ENCODE results near the gene SEC11A.
"Not testable (repeated sequence)": the region's sequence is repeated elsewhere in the genome, so short reads cannot be mapped to it uniquely, and the experiment has no call there.

SEC11A gene

DNA sequence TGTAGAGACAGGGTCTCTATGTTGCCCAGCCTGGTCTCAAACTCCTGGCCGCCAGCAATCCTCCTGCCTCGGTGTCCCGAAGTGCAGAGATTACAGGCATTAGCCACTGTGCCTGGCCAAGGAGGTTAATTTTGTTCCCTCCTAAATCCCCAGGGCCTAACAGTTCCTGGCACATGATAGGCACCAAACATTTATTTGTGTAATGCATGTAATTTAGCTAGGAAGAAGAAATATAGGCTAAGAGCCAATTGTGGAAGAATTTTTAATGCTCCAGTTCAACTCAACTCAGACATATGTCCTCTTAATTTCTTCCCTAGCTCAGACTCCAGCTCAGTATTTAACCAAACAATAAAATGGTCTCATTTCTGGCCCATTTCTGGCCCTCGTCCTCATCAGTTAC lies 24.8 kb upstream of the SEC11A start:
- Histone ChIP-seq H2BK15ac (ENCODE audit: low read length) (no peak overlapping the region), H4K91ac (ENCODE audit: low read depth, low read length, poor library complexity) (no peak overlapping the region), H3K4me2 (ENCODE audit: insufficient read depth, low read length, poor library complexity, severe bottlenecking) (no peak overlapping the region), H3K9me3 (replicated peaks in 1 of 2; ENCODE audit: control insufficient read depth in 2 of 2, insufficient read depth in 1 of 2, low read depth in 1 of 2, low read length in 2 of 2) (no peaks in the 10 kb centered on the region), H3K14ac (ENCODE audit: low read length) (no peak overlapping the region), H2AFZ (ENCODE audit: low read length) (no peak overlapping the region), H3K9ac (ENCODE audit: low read depth, low read length, poor library complexity) (no peak overlapping the region), H3K79me1 (ENCODE audit: low read depth, low read length) (no peaks in the 10 kb centered on the region), H3K27me3 (ENCODE audit: control insufficient read depth in 3 of 3, insufficient read depth in 3 of 3, low read depth in 1 of 3, low read length in 3 of 3) (no peaks in the 10 kb centered on the region), H4K8ac (ENCODE audit: low read depth, low read length) (no peak overlapping the region), H2BK120ac (ENCODE audit: low read depth, low read length) (no peak overlapping the region), H2BK5ac (ENCODE audit: low read length) (no peak overlapping the region), H3K4me1 (ENCODE audit: control insufficient read depth in 2 of 2, insufficient read depth in 1 of 2, low read depth in 1 of 2, low read length in 2 of 2) (no peaks in the 10 kb centered on the region), H3K23ac (ENCODE audit: low read depth, low read length, poor library complexity) (no peak overlapping the region), H2AK5ac (ENCODE audit: low read depth, low read length) (no peak overlapping the region), H2BK12ac (ENCODE audit: low read length) (no peak overlapping the region), H3K27ac (replicated peaks; ENCODE audit: low read length) (no peak overlapping the region), H3K18ac (ENCODE audit: low read length) (no peak overlapping the region), H3K36me3 (replicated peaks in 1 of 2; ENCODE audit: control insufficient read depth in 2 of 2, insufficient read depth in 2 of 2, low read length in 2 of 2) (no peaks in the 10 kb centered on the region), H3K4ac (ENCODE audit: low read length) (no peak overlapping the region), H3K4me3 (ENCODE audit: low read length in 2 of 2) (no peak overlapping the region)
- DNase-seq (ENCODE audit: low spot score): no peak
- no CpG with 5 or more reads among the region's 4 CpGs for WGBS, 2 donors (ENCODE audit: extremely low coverage in 2 of 2, insufficient read length in 2 of 2, insufficient replicate concordance in 1 of 2)

DNA sequence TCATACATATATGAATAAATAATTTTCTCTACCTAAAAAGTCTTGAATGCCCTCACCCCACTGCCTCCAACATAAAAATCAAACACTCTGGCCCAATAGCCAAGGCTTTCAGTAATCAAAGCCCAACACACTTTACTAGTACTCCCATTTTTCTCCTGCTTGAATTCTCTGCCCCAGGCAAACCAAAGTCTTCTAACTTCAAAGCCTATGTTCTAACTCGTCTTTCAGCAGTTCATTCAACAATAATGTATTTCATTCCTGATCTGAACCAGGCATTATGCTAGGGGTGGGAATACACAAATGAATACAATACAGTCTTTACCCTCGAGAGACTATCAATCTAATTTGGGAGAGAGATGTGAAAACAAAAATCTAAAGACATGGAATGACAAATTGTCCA lies 21.1 kb upstream of the SEC11A start:
- Histone ChIP-seq H3K4me1 (ENCODE audit: control insufficient read depth in 2 of 2, insufficient read depth in 1 of 2, low read depth in 1 of 2, low read length in 2 of 2) (peaks cover 7 to 8% of the 10 kb centered on the region in 2 donors), H2AFZ (ENCODE audit: low read length) (no peak overlapping the region)

DNA sequence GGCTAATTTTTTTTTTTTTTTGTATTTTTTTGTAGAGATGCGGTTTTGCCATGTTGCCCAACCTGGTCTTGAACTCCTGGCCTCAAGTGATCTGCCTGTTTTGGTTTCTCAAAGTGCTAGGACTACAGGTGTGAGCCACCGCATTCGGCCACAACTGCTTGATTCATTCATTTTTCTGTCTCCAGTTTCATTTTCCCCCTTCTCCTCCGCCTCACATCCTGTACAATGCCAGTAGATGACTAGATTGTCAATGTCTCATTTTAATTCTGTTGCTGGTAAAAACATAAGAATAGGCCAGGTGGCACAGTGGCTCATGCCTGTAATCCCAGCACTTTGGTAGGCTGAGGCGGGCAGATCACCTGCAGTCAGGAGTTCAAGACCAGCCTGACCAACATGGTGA lies 20.4 kb upstream of the SEC11A start:
- Histone ChIP-seq H3K14ac (ENCODE audit: low read length) (no peak overlapping the region), H3K9ac (ENCODE audit: low read depth, low read length, poor library complexity) (no peak overlapping the region), H3K36me3 (replicated peaks in 1 of 2; ENCODE audit: control insufficient read depth in 2 of 2, insufficient read depth in 2 of 2, low read length in 2 of 2) (no peaks in the 10 kb centered on the region), H3K4ac (ENCODE audit: low read length) (no peak overlapping the region), H3K18ac (ENCODE audit: low read length) (no peak overlapping the region), H4K8ac (ENCODE audit: low read depth, low read length) (no peak overlapping the region), H3K4me1 (ENCODE audit: control insufficient read depth in 2 of 2, insufficient read depth in 1 of 2, low read depth in 1 of 2, low read length in 2 of 2) (peaks cover 7 to 8% of the 10 kb centered on the region in 2 donors), H2AK5ac (ENCODE audit: low read depth, low read length) (no peak overlapping the region), H2BK12ac (ENCODE audit: low read length) (no peak overlapping the region), H3K27ac (replicated peaks; ENCODE audit: low read length) (no peak overlapping the region), H3K27me3 (ENCODE audit: control insufficient read depth in 3 of 3, insufficient read depth in 3 of 3, low read depth in 1 of 3, low read length in 3 of 3) (no peaks in the 10 kb centered on the region), H3K4me2 (ENCODE audit: insufficient read depth, low read length, poor library complexity, severe bottlenecking) (no peak overlapping the region), H3K9me3 (replicated peaks in 1 of 2; ENCODE audit: control insufficient read depth in 2 of 2, insufficient read depth in 1 of 2, low read depth in 1 of 2, low read length in 2 of 2) (no peaks in the 10 kb centered on the region), H2BK120ac (ENCODE audit: low read depth, low read length) (no peak overlapping the region), H3K23ac (ENCODE audit: low read depth, low read length, poor library complexity) (no peak overlapping the region), H3K4me3 (ENCODE audit: low read length in 2 of 2) (no peak overlapping the region), H2BK5ac (ENCODE audit: low read length) (no peak overlapping the region), H3K79me1 (ENCODE audit: low read depth, low read length) (no peaks in the 10 kb centered on the region), H2AFZ (ENCODE audit: low read length) (no peak overlapping the region), H4K91ac (ENCODE audit: low read depth, low read length, poor library complexity) (no peak overlapping the region), H2BK15ac (ENCODE audit: low read length) (no peak overlapping the region)
- no peak for DNase-seq (ENCODE audit: low spot score)
- WGBS, 2 donors (ENCODE audit: extremely low coverage in 2 of 2, insufficient read length in 2 of 2, insufficient replicate concordance in 1 of 2): no CpG with 5 or more reads among the region's 5 CpGs

More for the DNA sequence above, 21.1 kb upstream of the SEC11A start:
- Histone ChIP-seq H4K91ac (ENCODE audit: low read depth, low read length, poor library complexity) (no peak overlapping the region), H2BK12ac (ENCODE audit: low read length) (no peak overlapping the region), H2AK5ac (ENCODE audit: low read depth, low read length) (no peak overlapping the region), H4K8ac (ENCODE audit: low read depth, low read length) (no peak overlapping the region), H3K9ac (ENCODE audit: low read depth, low read length, poor library complexity) (no peak overlapping the region), H2BK15ac (ENCODE audit: low read length) (no peak overlapping the region), H2BK120ac (ENCODE audit: low read depth, low read length) (no peak overlapping the region), H3K23ac (ENCODE audit: low read depth, low read length, poor library complexity) (no peak overlapping the region), H3K79me1 (ENCODE audit: low read depth, low read length) (no peaks in the 10 kb centered on the region), H3K27me3 (ENCODE audit: control insufficient read depth in 3 of 3, insufficient read depth in 3 of 3, low read depth in 1 of 3, low read length in 3 of 3) (no peaks in the 10 kb centered on the region), H3K36me3 (replicated peaks in 1 of 2; ENCODE audit: control insufficient read depth in 2 of 2, insufficient read depth in 2 of 2, low read length in 2 of 2) (no peaks in the 10 kb centered on the region), H2BK5ac (ENCODE audit: low read length) (no peak overlapping the region), H3K18ac (ENCODE audit: low read length) (no peak overlapping the region), H3K9me3 (replicated peaks in 1 of 2; ENCODE audit: control insufficient read depth in 2 of 2, insufficient read depth in 1 of 2, low read depth in 1 of 2, low read length in 2 of 2) (no peaks in the 10 kb centered on the region), H3K4ac (ENCODE audit: low read length) (no peak overlapping the region), H3K14ac (ENCODE audit: low read length) (no peak overlapping the region), H3K27ac (replicated peaks; ENCODE audit: low read length) (no peak overlapping the region), H3K4me2 (ENCODE audit: insufficient read depth, low read length, poor library complexity, severe bottlenecking) (no peak overlapping the region), H3K4me3 (ENCODE audit: low read length in 2 of 2) (no peak overlapping the region)
- WGBS, 2 donors (ENCODE audit: extremely low coverage in 2 of 2, insufficient read length in 2 of 2, insufficient replicate concordance in 1 of 2): no CpG with 5 or more reads among the region's 2 CpGs
- DNase-seq (ENCODE audit: low spot score): no peak

DNA sequence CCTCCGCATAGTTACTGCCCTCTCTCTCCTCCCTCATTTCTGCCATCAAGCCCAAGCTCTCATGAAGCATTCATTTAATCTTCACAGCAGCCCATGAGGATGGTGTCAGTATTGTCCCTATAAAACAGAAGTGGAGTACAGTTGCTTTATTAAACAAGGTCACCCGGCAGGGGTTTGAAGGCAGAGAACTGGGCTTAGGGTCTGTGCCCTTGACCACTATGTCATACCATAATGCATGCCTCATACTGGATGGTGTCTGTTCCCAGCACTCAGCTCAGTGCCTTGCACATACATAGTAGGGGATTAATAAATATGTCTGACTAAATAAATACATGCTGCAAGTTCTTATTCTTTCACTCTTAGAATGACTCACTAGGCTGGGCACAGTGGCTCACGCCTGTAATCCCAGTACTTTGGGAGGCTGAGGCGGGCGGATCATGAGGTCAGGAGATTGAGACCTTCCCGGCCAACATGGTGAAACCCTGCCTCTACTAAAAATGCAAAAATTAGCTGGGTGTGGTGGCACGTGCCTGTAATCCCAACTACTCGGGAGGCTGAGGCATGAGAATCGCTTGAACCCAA lies 19.6 kb upstream of the SEC11A start:
- not testable (repeated sequence) for H3K4ac ChIP-seq (ENCODE audit: low read length)

More for the DNA sequence above, 19.6 kb upstream of the SEC11A start:
- H2AFZ ChIP-seq (ENCODE audit: low read length): peak overlapping the region; percentile 71
- H2BK120ac ChIP-seq (ENCODE audit: low read depth, low read length); H3K4me3 ChIP-seq (ENCODE audit: low read length in 2 of 2); H2BK5ac ChIP-seq (ENCODE audit: low read length); H2BK15ac ChIP-seq (ENCODE audit: low read length); H3K79me1 ChIP-seq (ENCODE audit: low read depth, low read length); H3K9me3 ChIP-seq (replicated peaks in 1 of 2; ENCODE audit: control insufficient read depth in 2 of 2, insufficient read depth in 1 of 2, low read depth in 1 of 2, low read length in 2 of 2); H2BK12ac ChIP-seq (ENCODE audit: low read length); H3K4me1 ChIP-seq (ENCODE audit: control insufficient read depth in 2 of 2, insufficient read depth in 1 of 2, low read depth in 1 of 2, low read length in 2 of 2); H3K9ac ChIP-seq (ENCODE audit: low read depth, low read length, poor library complexity); H3K14ac ChIP-seq (ENCODE audit: low read length); H3K18ac ChIP-seq (ENCODE audit: low read length); H4K91ac ChIP-seq (ENCODE audit: low read depth, low read length, poor library complexity); H3K27me3 ChIP-seq (ENCODE audit: control insufficient read depth in 3 of 3, insufficient read depth in 3 of 3, low read depth in 1 of 3, low read length in 3 of 3); H4K8ac ChIP-seq (ENCODE audit: low read depth, low read length); H3K23ac ChIP-seq (ENCODE audit: low read depth, low read length, poor library complexity); H3K36me3 ChIP-seq (replicated peaks in 1 of 2; ENCODE audit: control insufficient read depth in 2 of 2, insufficient read depth in 2 of 2, low read length in 2 of 2); H3K4me2 ChIP-seq (ENCODE audit: insufficient read depth, low read length, poor library complexity, severe bottlenecking); H3K27ac ChIP-seq (replicated peaks; ENCODE audit: low read length); H2AK5ac ChIP-seq (ENCODE audit: low read depth, low read length); DNase-seq (ENCODE audit: low spot score): not testable (repeated sequence)
- WGBS, 2 donors (ENCODE audit: extremely low coverage in 2 of 2, insufficient read length in 2 of 2, insufficient replicate concordance in 1 of 2): no CpG with 5 or more reads among the region's 9 CpGs
